ENCODE data around the gene AUTS2.
A peak's percentile ranks its signal among the peaks of the same experiment; 100 is the strongest.

The AUTS2 gene

DNA sequence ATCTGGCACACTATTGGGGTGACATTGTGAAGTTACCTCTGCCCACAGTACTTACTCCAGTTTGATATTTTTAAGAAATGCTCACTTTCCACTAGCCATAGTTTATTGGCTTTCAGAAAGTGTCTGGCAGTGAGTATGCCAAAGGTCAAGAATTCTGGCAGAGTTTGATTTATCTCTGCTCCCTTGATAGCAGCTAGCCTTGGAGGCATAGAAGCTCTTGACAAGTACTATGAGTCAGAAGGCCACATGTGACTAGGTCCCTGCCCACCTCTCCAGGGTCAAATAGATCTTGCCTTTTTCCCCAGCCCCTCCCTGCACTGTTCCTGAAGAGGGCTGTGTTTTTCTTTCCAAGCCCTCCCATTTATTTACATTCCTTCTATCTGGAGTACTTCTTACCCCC is 202.2 kb downstream of the AUTS2 start:
- DNase-seq: no peak

- DNase-seq: no peak
Measured at GRCh38 chr7:69801729-69802682, 203.7 kb downstream of the AUTS2 start.

DNA sequence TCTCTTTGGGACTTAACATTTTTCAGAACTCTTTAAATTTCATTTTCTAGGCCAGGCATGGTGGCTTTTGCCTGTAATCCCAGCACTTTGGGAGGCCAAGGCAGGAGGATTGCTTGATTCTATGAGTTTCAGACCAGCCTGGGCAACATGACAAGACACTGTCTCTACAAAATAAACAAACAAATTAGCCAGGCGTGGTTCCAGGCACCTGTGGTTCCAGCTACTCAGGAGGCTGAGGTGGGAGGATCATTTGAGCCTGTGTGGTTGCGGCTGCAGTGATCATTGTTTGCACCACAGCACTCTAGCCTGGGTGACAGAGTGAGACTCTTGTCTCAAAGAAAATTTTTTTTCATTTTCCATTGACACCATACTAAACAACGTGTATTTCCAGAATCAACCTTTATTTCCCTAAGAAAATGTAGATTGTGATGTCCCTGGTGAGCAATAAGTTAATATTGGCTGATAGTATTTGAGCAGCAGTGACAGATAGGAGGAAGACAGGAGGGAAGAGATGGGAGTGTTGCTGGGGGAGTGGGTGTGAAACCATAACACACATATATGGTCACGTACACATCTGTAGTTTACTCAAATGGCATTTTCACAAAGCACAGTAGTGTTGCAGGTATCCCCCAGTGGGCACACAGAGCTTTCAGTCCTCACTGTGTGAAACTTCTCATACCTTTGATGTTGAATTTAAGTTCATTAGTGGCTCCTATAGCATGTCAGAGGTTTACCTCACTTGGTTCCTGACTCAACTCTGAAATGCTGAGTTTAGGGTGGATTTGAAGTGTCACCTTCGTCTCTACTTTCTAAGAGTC is 205.6 kb downstream of the AUTS2 start:
- no peak for DNase-seq

DNA sequence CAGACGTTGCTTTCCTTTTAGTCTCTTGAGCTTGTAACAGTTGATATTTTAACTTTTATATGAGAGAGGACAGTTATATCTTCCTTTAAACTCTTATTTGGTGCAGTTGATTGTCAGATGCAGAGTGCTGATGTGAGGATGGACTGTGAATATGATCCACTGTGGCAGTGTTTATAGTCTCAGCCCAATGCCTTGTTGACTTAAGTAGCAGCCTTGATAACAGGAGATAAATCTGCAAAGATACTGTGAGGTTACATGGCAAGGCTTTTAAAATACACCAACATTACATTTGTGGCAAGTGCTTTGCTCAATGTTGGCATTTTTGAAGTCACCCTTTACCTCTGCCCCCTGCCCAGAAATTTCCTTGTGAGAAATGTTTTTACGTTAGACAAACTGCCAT is 206.7 kb downstream of the AUTS2 start:
- no peak for DNase-seq

DNA sequence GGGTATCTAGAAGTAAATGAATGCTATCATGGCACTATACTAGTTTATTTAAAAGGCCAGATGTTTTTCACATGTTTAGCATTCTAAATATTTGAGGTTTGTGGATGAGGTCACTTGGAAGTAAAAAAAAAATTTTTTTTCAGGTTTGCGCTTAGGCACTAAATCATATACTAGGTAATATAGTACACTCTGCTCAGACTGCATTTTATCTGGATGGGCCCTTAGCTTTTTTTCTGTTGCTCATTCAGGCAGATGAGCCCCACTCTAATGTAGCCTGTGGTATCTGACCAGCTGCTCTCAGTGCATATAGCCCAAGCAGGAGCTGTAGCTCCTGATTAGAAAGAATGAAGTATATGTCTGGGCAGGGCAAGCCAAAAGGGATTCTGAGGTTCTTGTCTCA is 210.1 kb downstream of the AUTS2 start:
- no peak for DNase-seq

- DNase-seq: no peak
Measured at GRCh38 chr7:69811476-69812308, 213.4 kb downstream of the AUTS2 start.

GRCh38 chr7:69812756-69813155 is 214.5 kb downstream of the AUTS2 start:
- DNase-seq: no peak

GRCh38 chr7:69813637-69814240 is 215.5 kb downstream of the AUTS2 start:
- DNase-seq: no peak

GRCh38 chr7:69814421-69814962 is 216.2 kb downstream of the AUTS2 start:
- no peak for DNase-seq

GRCh38 chr7:69816501-69816900 is 218.2 kb downstream of the AUTS2 start:
- DNase-seq: no peak

GRCh38 chr7:69817121-69817520 is 218.8 kb downstream of the AUTS2 start:
- no peak for DNase-seq

GRCh38 chr7:69817841-69818635 is 219.8 kb downstream of the AUTS2 start:
- DNase-seq: no peak

GRCh38 chr7:69818636-69819332 is 220.5 kb downstream of the AUTS2 start:
- no peak for DNase-seq

DNA sequence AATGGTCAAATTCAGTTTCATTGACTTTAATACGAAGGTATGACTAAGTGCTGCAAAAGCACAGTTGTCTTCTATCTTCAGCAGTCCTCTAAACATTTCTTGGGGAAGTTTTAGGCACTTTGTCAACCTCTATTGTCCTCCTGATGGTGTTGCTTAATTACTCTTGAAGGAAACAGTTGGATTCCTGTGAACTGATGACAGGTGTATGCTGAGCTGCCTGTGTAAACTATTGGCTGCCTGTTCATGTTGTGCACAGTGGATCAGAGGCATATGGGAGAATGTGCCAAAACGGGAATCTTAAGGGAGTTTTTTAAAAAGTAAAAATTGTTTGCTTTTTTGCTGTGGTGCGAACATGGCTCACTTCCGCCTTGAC is 221.0 kb downstream of the AUTS2 start:
- DNase-seq: no peak

DNA sequence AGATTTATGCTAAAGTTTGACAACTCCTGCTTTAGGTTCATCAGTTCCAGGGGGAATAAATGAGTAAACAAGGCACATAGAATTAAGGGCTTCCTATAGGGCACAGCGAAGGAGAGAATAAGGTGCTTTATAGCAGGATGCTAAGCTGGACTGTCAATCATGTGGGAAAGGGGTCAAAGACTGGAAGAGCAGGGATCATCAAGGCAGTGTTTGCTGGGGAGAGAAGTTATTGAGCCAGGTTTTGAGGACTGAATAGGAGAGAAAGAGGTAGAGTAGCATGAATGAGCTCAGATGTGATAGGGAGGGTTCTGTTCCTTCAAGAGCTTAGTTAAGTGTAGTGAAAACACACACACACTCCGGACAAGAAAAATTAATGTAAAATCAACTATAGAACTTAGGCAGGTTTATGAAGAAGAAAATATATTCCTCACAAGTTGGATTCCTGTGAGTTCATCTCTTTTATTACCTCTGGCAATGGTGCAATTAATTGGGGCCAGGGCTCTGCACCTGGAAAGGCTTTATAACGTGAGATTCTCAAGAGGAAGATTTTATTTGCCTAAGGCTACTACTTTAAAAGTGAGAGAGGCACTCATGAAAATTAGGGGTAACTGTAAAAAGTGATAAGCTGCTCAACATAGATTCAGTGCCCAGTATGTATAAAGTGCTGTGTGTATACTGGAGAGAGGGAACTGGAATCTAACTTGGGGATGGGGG is 222.4 kb downstream of the AUTS2 start:
- no peak for DNase-seq

DNA sequence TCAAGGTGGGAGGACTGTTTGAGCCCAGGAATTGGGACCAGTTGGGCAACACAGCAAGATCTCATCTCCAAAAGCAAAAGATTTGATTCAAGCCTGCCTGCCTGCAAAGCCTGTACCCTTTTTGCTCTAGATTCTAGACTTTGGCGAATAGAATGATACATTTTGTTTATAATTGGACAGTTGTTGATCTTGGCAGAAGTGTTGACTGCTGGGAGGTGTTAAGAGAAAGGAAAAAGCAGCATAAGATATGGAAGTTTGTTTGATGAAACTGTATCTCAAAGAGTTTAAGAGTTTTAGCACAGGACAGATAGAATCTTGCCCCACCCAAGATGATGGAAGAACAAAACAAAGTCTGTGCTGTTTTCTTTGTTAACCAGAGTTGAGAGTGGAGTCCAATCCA is 224.1 kb downstream of the AUTS2 start:
- DNase-seq: no peak

DNA sequence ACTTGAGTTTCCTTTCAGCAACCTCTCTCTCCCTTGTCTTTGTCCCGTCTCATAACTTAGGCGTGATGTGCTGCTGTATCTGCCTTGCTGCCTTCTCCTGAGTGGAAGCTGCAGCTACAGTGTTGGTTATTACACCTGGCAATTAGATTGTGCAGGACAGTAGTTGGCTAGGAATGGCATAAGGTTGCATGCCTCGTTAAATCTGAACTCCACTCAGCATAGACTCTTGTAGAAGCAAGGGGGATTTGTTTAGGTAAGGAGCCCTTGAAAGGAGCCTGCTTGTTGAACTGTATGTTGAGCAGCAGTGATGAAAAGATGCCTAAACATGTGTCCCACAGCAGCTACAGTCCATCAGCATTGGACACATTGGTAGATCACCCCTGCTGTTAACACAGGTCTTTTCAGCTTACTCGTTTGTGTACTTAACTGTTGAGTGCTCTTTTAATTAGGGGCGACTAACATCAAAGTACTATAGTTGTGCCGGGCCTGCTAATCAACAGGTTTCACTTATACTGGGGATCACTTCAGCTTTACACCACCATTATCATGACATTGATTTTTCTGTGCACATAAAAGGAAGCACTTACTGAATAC is 225.0 kb downstream of the AUTS2 start:
- no peak for DNase-seq

DNA sequence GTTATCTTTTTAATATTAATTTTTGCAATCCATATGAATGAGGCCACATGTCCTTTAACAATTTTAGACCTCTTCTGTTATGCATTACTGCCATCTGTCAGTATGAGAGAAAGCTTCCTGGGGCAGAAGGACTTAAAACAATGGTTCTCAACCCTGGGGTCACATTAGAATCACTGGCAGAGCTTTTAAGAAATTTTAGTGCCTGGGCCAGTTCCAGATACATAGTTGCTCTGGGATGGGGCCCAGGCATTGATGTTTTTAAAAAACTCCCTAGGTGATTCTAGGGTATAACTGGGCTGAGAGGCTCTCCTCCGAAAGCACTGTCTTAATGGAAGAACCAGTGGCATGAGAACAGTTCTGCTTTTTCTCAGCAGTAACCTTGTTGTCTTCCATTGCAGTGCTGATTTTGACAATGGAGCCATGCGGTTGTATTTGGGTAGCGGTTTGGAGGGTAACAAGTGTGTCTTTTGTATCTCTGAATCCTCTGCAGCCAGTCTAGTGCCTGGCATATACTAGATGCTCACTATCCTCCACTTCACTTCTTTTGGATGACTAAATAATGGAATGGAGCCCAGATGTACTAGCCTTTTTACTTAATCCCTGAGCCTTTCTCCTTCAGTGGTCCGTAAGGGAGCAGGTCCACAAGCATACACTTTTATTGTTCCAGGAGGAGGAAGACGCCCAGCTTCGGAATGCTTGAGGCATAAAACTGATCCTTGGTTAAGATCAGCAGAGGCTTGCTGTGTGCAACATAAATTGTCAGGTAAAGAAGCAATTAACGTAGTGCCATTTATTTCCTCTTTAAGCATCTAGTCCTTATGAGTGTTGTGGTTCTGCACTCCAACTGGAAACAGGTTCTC is 227.1 kb downstream of the AUTS2 start:
- DNase-seq: peak; percentile 6

GRCh38 chr7:69826283-69826682 is 228.0 kb downstream of the AUTS2 start:
- no peak for DNase-seq
